ENCODE results near the gene CCR9.

Gene CCR9

GRCh38 chr3:45917146-45917898, 31.0 kb downstream of the CCR9 start:
- TF ChIP-seq JUND (IDR thresholded peaks at IDR 0.05; ENCODE audit: low read depth): no peak
- DNase-seq (ENCODE audit: low read depth in 1 of 2, low spot score in 1 of 2): no peak
- in situ Hi-C loops (cut with HindIII; ENCODE audit: low pct_unique_long_range_greater_than_20kb, low sequenced_read_pairs): no loop called here

DNA sequence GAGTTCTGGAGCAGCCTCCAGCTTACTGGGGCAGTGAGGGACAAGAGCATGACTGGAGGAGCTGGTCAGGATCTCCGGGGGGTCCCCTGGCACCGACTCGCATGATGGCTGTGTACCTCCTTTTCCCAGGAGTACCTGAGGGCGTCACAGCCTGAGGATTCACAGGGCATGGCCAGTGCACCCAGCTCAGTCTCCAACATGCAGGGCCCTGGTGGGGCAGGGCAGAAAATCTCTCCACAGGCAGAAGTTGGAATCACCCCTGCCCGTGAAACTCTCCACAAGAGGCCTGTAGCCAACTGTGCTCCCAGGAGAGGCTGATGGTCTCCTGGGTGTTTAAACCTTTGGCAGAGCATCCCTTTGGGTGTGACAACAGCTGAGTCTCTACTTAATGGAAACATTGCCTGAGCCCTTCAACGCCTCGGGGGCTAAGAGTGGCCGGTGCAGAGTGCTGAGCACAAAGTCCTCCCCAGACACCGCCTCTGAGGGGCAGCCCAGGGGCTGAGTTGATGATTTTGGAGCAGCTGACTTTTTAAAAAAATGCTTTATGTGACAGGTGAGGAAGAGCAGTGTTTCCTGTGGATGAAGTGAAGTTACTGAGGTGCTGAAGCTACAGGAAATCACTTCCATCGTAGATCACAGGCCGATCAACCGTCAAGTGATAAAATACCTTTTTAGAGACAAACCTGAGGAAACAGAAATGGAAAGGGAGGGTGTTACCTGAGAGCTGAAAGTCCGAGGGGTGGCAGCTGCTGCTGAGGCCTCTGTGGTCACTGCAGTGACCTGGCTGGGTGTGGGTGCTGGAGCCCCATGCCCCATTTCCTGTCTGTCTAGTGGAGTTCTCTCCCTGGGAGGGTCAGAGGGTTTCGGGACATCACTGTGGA, 35.1 kb downstream of the CCR9 start:
- no peak for TF ChIP-seq JUND (IDR thresholded peaks at IDR 0.05; ENCODE audit: low read depth)
- no peak for DNase-seq (ENCODE audit: low read depth in 1 of 2, low spot score in 1 of 2)
- in situ Hi-C loops (cut with HindIII; ENCODE audit: low pct_unique_long_range_greater_than_20kb, low sequenced_read_pairs): no loop called here

GRCh38 chr3:45922039-45922326, 35.6 kb downstream of the CCR9 start:
- in situ Hi-C loops (cut with HindIII; ENCODE audit: low pct_unique_long_range_greater_than_20kb, low sequenced_read_pairs): no loop called here
- no peak for DNase-seq (ENCODE audit: low read depth in 1 of 2, low spot score in 1 of 2)
- TF ChIP-seq JUND (IDR thresholded peaks at IDR 0.05; ENCODE audit: low read depth): no peak

- TF ChIP-seq JUND (IDR thresholded peaks at IDR 0.05; ENCODE audit: low read depth): no peak
- no peak for DNase-seq (ENCODE audit: low read depth in 1 of 2, low spot score in 1 of 2)
- in situ Hi-C loops (cut with HindIII; ENCODE audit: low pct_unique_long_range_greater_than_20kb, low sequenced_read_pairs): no loop called here
Measured at GRCh38 chr3:45922950-45923590, 36.7 kb downstream of the CCR9 start.

- in situ Hi-C loops (cut with HindIII; ENCODE audit: low pct_unique_long_range_greater_than_20kb, low sequenced_read_pairs): no loop called here
Measured at GRCh38 chr3:45923755-45924154, 37.4 kb downstream of the CCR9 start.

DNA sequence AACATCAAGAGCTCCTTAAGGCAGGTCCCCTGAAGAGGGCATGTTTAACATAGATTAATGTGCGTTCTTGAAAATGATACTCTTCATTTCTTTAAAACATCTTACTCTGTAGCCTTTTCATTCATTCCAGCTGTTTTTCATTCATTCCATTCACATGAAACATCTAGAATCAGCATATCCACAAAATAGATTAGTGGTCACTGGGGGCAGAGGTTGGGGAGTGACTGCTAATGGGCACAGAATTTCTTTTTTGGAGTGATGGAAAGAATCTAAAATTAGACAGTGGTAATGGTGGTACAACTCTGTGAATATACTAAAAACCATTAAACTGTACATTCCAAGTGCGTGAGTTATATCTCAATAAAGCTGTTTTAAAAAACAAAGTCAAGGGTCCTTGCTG, 41.5 kb downstream of the CCR9 start:
- in situ Hi-C loops (cut with HindIII; ENCODE audit: low pct_unique_long_range_greater_than_20kb, low sequenced_read_pairs): no loop called here
- no peak for DNase-seq (ENCODE audit: low read depth in 1 of 2, low spot score in 1 of 2)
- no peak for TF ChIP-seq JUND (IDR thresholded peaks at IDR 0.05; ENCODE audit: low read depth)

More at GRCh38 chr3:45923755-45924154, 37.4 kb downstream of the CCR9 start:
- no peak for TF ChIP-seq JUND (IDR thresholded peaks at IDR 0.05; ENCODE audit: low read depth)
- no peak for DNase-seq (ENCODE audit: low read depth in 1 of 2, low spot score in 1 of 2)

DNA sequence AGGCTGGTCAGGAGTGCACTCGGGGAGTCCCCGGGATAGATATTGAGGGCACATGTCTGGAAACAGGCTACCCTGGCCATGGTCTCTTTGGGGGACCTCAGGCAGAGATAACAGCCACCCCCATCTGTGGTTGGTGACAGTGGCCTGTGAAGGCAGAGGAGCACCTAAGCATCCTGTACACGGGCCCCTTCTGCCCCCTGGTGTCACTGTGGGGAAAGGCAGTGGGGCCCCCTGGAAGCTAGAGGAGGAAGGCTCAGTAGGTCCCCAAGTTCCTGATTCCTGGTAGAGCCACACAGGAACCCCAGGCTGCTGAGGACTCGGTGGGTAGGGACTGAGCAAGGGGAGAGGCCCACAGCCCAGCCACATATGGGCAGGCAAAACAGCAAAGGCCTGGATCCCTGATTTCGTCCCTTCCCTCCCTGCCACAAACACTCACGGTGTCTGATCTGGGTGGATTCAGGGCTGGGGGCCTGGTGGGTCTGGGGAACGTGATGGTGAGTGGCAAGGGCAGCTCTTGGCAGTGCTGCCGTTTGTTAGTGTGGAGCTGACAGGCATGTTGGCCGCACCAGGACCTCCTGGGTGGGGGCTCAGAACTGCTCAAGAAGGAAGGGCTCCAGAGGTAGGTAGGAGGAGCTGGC, 42.8 kb downstream of the CCR9 start:
- in situ Hi-C loops (cut with HindIII; ENCODE audit: low pct_unique_long_range_greater_than_20kb, low sequenced_read_pairs): no loop called here
- TF ChIP-seq JUND (IDR thresholded peaks at IDR 0.05; ENCODE audit: low read depth): no peak
- peak; percentile 55 to 66 for DNase-seq (ENCODE audit: low read depth in 1 of 2, low spot score in 1 of 2)

DNA sequence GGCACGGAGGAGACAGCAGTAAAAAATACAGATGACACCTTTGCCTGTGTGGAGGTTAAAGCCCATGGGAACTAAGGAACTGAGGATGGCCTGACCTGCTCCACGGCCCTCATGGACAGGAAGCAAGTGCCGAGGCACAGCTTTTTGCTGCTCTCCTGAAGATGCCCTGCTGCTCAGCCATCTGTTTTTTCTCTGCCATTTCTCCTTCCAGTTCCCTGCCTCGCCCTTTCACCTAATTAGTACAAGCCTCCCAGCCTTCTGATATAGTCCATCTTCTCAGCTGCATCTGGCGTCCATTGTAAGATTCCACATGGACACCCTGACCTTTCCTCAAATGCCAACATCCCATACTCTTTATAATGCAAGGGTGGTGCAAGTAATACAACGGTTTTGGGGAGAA, 45.2 kb downstream of the CCR9 start:
- no peak for TF ChIP-seq JUND (IDR thresholded peaks at IDR 0.05; ENCODE audit: low read depth)
- in situ Hi-C loops (cut with HindIII; ENCODE audit: low pct_unique_long_range_greater_than_20kb, low sequenced_read_pairs): no loop called here
- no peak for DNase-seq (ENCODE audit: low read depth in 1 of 2, low spot score in 1 of 2)

- TF ChIP-seq JUND (IDR thresholded peaks at IDR 0.05; ENCODE audit: low read depth): no peak
- DNase-seq (ENCODE audit: low read depth in 1 of 2, low spot score in 1 of 2): no peak
- in situ Hi-C loops (cut with HindIII; ENCODE audit: low pct_unique_long_range_greater_than_20kb, low sequenced_read_pairs): no loop called here
Measured at GRCh38 chr3:45932112-45932511, 45.8 kb downstream of the CCR9 start.

DNA sequence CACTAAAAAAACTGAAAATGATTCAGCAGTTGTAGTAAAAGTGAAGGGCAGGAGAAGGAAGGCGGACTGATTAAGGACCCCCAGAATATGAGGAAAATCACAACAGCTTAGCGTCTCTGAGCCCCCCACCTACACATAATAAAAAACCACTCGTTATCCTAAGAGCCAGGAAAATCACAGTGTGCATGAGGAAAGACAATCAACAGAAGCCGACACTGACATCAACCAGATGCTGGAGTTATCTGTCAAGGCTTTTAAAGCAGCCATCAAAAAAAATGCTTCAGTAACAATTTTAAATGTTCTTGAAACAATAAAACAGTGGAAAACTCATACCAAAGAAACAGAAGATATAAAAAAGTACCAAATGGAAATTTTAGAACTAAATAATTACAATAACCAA, 47.2 kb downstream of the CCR9 start:
- no peak for DNase-seq (ENCODE audit: low read depth in 1 of 2, low spot score in 1 of 2)
- in situ Hi-C loops (cut with HindIII; ENCODE audit: low pct_unique_long_range_greater_than_20kb, low sequenced_read_pairs): no loop called here
- TF ChIP-seq JUND (IDR thresholded peaks at IDR 0.05; ENCODE audit: low read depth): no peak

DNA sequence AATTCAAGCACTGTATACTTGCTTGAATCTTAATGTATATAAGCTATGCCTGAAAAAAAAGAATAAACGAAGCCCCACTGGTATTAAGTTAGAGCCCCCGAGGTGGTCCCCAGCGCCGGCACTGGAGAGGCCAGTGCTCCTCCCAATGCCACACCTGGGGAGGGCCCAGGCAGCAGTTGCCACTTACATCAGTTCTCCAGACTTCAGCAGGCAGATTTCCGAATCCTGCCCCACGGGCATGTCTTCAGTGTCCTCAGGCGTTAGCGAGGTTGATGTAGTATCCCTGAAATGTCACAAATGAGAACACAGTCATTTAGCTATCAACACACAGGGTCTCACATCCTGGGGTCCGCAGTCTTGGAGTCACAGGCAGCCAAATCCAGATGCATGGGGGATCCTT, 49.9 kb downstream of the CCR9 start:
- TF ChIP-seq JUND (IDR thresholded peaks at IDR 0.05; ENCODE audit: low read depth): no peak
- no peak for DNase-seq (ENCODE audit: low read depth in 1 of 2, low spot score in 1 of 2)
- in situ Hi-C loops (cut with HindIII; ENCODE audit: low pct_unique_long_range_greater_than_20kb, low sequenced_read_pairs): no loop called here

GRCh38 chr3:45937206-45938042, 51.1 kb downstream of the CCR9 start:
- DNase-seq (ENCODE audit: low read depth in 1 of 2, low spot score in 1 of 2): no peak
- no peak for TF ChIP-seq JUND (IDR thresholded peaks at IDR 0.05; ENCODE audit: low read depth)
- in situ Hi-C loops (cut with HindIII; ENCODE audit: low pct_unique_long_range_greater_than_20kb, low sequenced_read_pairs): no loop called here

Measured in T47D (cell line).